GM12872 (cell line): Measurements from ENCODE around the gene GPR17.

Experiments used
- CTCF ChIP-seq: IDR thresholded peaks from 3 replicates; pipeline ENCODE4 v1.5.1; 2011; ENCODE audit warnings: low read depth, mild to moderate bottlenecking, low read length, moderate library complexity; ENCODE audit not compliant: insufficient read depth

GPR17 gene

GRCh38 chr2:127641133-127641532 is 4.8 kb upstream of the GPR17 start:
- TF ChIP-seq CTCF, result no peak

- no peak for TF ChIP-seq CTCF
Observed at GRCh38 chr2:127641846-127642507, 4.0 kb upstream of the GPR17 start.

GRCh38 chr2:127642706-127643438 is 3.1 kb upstream of the GPR17 start:
- TF ChIP-seq CTCF, result no peak

GRCh38 chr2:127643439-127644065 is 2.4 kb upstream of the GPR17 start:
- TF ChIP-seq CTCF, result no peak

GRCh38 chr2:127644066-127645025 is 1.6 kb upstream of the GPR17 start:
- TF ChIP-seq CTCF, result peak; percentile 33; the same call in 1 of the 3 replicates

GRCh38 chr2:127645026-127645394 is 943 bp upstream of the GPR17 start:
- no peak for TF ChIP-seq CTCF
